ENCODE measurements around the gene SUN1.
"Not testable (repeated sequence)": the region's sequence is repeated elsewhere in the genome, so short reads cannot be mapped to it uniquely, and the experiment has no call there.

The SUN1 gene

GRCh38 chr7:803243-803635 is 29.0 kb upstream of the SUN1 start:
- DNase-seq (ENCODE audit: low read depth), result no peak

GRCh38 chr7:803796-804195 is 28.5 kb upstream of the SUN1 start:
- DNase-seq (ENCODE audit: low read depth), result not testable (repeated sequence)

- no peak for DNase-seq (ENCODE audit: low read depth)
These were observed 27.0 kb upstream of the SUN1 start for GRCh38 chr7:805261-805660.

GRCh38 chr7:815284-816216 is 16.7 kb upstream of the SUN1 start:
- DNase-seq (ENCODE audit: low read depth), result no peak

- peak; percentile 98 for DNase-seq (ENCODE audit: low read depth)
These were observed 16.0 kb upstream of the SUN1 start for GRCh38 chr7:816300-816750.

- DNase-seq (ENCODE audit: low read depth), result peak; percentile 32
These were observed 15.3 kb upstream of the SUN1 start for GRCh38 chr7:816751-817671.

- peak; percentile 83 for DNase-seq (ENCODE audit: low read depth)
These were observed 14.1 kb upstream of the SUN1 start for GRCh38 chr7:818031-818699.

- no peak for DNase-seq (ENCODE audit: low read depth)
These were observed 11.9 kb upstream of the SUN1 start for GRCh38 chr7:820341-820740.

GRCh38 chr7:821688-822087 is 10.6 kb upstream of the SUN1 start:
- no peak for DNase-seq (ENCODE audit: low read depth)

GRCh38 chr7:822692-823276 is 9.5 kb upstream of the SUN1 start:
- DNase-seq (ENCODE audit: low read depth), result no peak

- DNase-seq (ENCODE audit: low read depth), result no peak
These were observed 8.6 kb upstream of the SUN1 start for GRCh38 chr7:823649-824048.

GRCh38 chr7:824081-824480 is 8.2 kb upstream of the SUN1 start:
- no peak for DNase-seq (ENCODE audit: low read depth)

GRCh38 chr7:824664-825063 is 7.6 kb upstream of the SUN1 start:
- DNase-seq (ENCODE audit: low read depth), result no peak

- DNase-seq (ENCODE audit: low read depth), result peak; percentile 71
These were observed 6.9 kb upstream of the SUN1 start for GRCh38 chr7:825386-825785.

- DNase-seq (ENCODE audit: low read depth), result no peak
These were observed 5.9 kb upstream of the SUN1 start for GRCh38 chr7:826230-826917.

- no peak for DNase-seq (ENCODE audit: low read depth)
These were observed 3.3 kb upstream of the SUN1 start for GRCh38 chr7:828793-829561.

- DNase-seq (ENCODE audit: low read depth), result no peak
These were observed 2.2 kb upstream of the SUN1 start for GRCh38 chr7:830069-830468.

- DNase-seq (ENCODE audit: low read depth), result peak; percentile 91
These were observed 595 bp upstream of the SUN1 start for GRCh38 chr7:831596-832166.

- DNase-seq (ENCODE audit: low read depth), result no peak
These were observed 720 bp downstream of the SUN1 start for GRCh38 chr7:832968-833424.
